Large intestine (tissue), 12 donors: ENCODE measurements around the gene TMEM44. TPM values are rescaled to one million over a fixed set of nuclear protein-coding genes. Genes with fewer than 3 reads are reported as not detected.
A peak's percentile ranks its signal among the peaks of the same experiment; 100 is the strongest.

Source experiments
- DNase-seq, 2 donors: peaks; one replicate each; pipeline versions ENCODE4 v3.0.0 to v3.0.0-alpha.2; 2013
- H3K27ac ChIP-seq: one replicate; pipeline ENCODE4 v1.5.1; 2013; ENCODE audit warnings: low read length
- H3K27me3 ChIP-seq: 2 replicates; pipeline ENCODE4 v1.6.1; 2013; ENCODE audit warnings: low read length; ENCODE audit not compliant: control insufficient read depth, insufficient read depth
- H3K36me3 ChIP-seq: 2 replicates; pipeline ENCODE4 v1.6.1; 2013; ENCODE audit warnings: low read length; ENCODE audit not compliant: control insufficient read depth, insufficient read depth
- H3K4me1 ChIP-seq: one replicate; pipeline ENCODE4 v1.6.1; 2013; ENCODE audit warnings: low read length; ENCODE audit not compliant: control insufficient read depth, insufficient read depth
- H3K4me3 ChIP-seq: one replicate; pipeline ENCODE4 v1.5.1; 2013; ENCODE audit warnings: low read length
- H3K9me3 ChIP-seq: one replicate; pipeline ENCODE4 v1.6.1; 2013; ENCODE audit warnings: mild to moderate bottlenecking, low read depth, low read length, moderate library complexity; ENCODE audit not compliant: control insufficient read depth
- WGBS: methylation state at CpG from one replicate; pipeline ENCODE4 v1.1.5; 2013; ENCODE audit warnings: low lambda C conversion rate; ENCODE audit not compliant: insufficient coverage; 5-methylcytosine and 5-hydroxymethylcytosine counted together
- long read RNA-seq, 11 donors: transcript quantifications; one replicate each; lab custom pipeline, GENCODE V29; 2026
- polyA plus RNA-seq: library from polyadenylated mRNA; unstranded; fragments of 120-200 nt; gene quantifications from one replicate; pipeline ENCODE4 v1.2.1, GENCODE V29; 2013

TMEM44 gene
- 18.5 TPM for polyA plus RNA-seq
- long read RNA-seq, donor 1: 0 reads
- long read RNA-seq, donor 2, partial matches to known transcripts: 0 of 3 reads
- long read RNA-seq, donor 2, other reads (novel, unspliced or antisense): 0 of 3 reads
- long read RNA-seq, donor 3: 0 reads
- long read RNA-seq, donor 4: 0 reads
- long read RNA-seq, donor 5, partial matches to known transcripts: 0 of 1 reads
- long read RNA-seq, donor 5, other reads (novel, unspliced or antisense): 0 of 1 reads
- long read RNA-seq, donor 6: 0 reads
- long read RNA-seq, donor 7, partial matches to known transcripts: 0 of 1 reads
- long read RNA-seq, donor 7, other reads (novel, unspliced or antisense): 0 of 1 reads
- long read RNA-seq, donor 8, partial matches to known transcripts: 5 of 7 reads
- long read RNA-seq, donor 8, other reads (novel, unspliced or antisense): 0 of 7 reads
- long read RNA-seq, donor 9, partial matches to known transcripts: 0 of 1 reads
- long read RNA-seq, donor 9, other reads (novel, unspliced or antisense): 0 of 1 reads
- long read RNA-seq, donor 10, partial matches to known transcripts: 0 of 1 reads
- long read RNA-seq, donor 10, other reads (novel, unspliced or antisense): 0 of 1 reads
- long read RNA-seq, donor 11, partial matches to known transcripts: 0 of 2 reads
- long read RNA-seq, donor 11, other reads (novel, unspliced or antisense): 0 of 2 reads

DNA sequence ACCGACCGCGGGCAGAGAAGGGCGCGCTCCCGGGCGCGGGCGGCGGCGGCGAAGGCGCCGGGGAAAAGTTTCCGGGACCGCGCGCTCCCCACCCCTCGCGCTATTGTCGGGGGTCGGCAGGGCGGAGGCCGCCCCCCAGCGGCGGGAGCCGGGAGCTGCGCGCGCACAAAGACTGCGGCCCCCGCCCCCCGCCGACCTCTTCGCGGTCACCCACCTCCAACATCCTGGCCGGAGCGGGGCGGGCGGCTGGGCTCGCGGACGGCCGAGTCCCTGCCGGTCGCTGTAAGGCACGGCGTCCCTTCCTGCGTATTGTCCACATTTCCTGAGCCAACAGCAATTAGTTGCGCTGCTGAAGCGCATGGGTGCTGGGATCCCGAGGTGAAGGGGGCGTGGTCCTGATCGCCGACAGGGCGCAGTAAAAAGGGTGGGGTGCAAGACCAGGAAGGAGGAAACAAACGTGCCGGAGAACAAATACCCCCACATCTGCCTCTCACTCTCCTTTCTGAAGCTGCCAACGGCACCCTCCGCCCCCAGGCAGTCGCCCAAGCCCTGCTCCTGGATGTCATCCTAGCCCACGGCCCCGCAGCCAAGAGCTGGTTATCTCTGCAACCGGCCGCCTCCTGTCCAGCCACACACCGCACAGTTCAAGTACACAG is at the start of gene TMEM44:
TSS of gene TMEM44 (minus strand) at position 71 of the 656 bp plus-strand sequence. CDS start 204 bp downstream, outside the sequence.
- Histone ChIP-seq H3K9me3 (peaks cover 5% of the 10 kb centered on the region), H3K4me1 (no peaks in the 10 kb centered on the region), H3K27me3 (no peaks in the 10 kb centered on the region), H3K36me3 (peaks cover 4% of the 10 kb centered on the region), H3K4me3 (peak within 1 kb of the TSS; percentile 84), H3K27ac (peak within 1 kb of the TSS; percentile 75)
- peak; percentile 80 to 92 for DNase-seq
- WGBS: no CpG with 5 or more reads among the region's 66 CpGs

DNA sequence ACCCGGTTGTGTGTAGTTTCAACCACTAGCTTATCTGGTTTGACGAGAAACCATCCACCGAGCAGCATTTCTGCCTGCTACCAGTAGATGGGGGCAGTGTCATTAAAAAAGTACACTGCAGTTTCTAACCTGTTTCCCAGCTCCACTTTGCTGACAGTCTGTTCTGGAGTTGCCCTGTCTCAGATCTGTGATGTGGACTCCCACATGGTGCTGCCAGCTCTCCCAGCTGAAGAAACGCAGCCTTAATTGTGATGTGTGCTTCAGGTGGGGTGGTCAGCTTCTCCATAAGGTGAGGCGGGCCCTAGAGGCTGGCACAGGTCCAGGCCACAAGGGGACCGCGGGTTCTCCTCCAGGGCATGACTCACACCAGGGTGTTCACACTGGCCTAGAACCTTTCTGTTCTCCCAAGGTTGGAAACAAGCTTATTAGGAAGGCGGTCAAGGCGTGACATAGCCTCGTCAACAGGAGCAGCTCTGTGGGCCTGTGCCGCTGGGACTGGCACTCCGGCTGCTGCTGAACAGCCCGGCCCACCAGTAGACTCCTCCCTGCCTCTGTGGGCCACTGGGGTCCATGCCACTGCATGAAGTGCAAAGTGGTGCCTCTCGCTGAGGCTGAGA is 49.6 kb upstream of the TMEM44 start:
- Histone ChIP-seq H3K4me3 (no peak overlapping the region), H3K36me3 (no peaks in the 10 kb centered on the region), H3K27me3 (peaks cover 36% of the 10 kb centered on the region), H3K9me3 (peaks cover 10% of the 10 kb centered on the region), H3K27ac (peak overlapping the region; percentile 36), H3K4me1 (peaks cover 17% of the 10 kb centered on the region)
- WGBS: no CpG with 5 or more reads among the region's 14 CpGs
- peak; percentile 79 to 88 for DNase-seq

DNA sequence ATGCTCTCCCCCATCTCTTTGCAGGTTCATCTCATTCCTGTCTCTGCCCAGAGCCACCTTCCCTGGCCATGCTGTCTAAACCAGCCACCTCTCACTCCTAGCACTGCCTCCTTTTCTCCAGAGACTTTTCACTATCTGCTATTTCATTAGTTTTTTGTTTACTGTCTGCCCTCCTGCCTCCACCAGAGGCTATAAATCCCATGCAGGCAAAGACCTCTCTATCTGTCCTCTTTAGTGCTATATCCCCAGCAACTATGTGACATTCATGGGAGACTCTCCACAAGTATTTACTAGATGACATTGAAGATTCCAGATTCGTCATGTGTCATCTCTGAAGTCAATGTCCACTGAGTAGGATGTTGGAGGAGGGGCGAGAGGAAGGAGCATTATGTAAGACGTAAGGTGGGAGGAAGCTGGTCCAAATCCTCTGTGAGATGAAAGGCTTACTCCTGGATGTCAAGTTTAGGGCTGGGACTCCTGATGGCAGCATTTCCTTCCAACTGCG is 49.0 kb upstream of the TMEM44 start:
- Histone ChIP-seq H3K9me3 (peaks cover 9% of the 10 kb centered on the region), H3K4me1 (peaks cover 14% of the 10 kb centered on the region), H3K27ac (peak overlapping the region; percentile 36), H3K4me3 (no peak overlapping the region), H3K27me3 (peaks cover 31% of the 10 kb centered on the region), H3K36me3 (no peaks in the 10 kb centered on the region)
- no CpG with 5 or more reads among the region's 4 CpGs for WGBS
- no peak for DNase-seq

DNA sequence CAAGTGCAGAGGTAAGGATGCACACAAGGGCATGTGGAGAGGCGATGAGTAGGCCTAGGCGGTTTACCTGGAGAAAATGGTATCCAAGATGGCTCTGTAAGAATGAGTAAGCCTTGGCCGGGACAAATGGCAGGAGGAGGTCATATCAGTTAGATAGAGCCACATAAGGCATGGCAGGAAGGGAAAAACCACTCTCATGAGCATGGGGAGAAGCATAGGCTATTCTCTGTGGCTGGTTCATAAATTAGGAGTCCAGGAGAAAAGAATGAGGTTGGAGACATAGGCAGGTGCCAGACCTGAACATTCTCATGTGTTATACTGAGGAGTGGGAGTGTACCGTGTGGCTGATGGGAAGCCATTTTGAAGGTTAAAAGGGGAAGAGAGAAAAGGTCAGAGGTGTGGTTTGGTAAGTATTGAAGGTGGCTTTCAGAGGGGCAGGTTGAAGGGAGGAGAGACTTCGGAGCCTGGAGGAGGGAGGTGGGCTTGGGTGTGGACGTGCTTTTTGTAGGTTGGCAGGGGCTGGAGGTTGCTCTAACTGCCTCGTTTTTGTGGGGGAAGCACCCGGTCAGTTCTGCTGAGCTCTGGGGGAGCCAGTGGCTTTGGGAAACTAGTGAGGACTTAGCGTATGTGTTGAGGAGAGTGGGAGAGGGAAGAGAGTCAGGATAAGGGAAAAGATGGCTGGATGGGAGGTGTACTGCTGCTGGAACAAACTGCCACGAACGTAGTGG is 47.8 kb upstream of the TMEM44 start:
- Histone ChIP-seq H3K4me3 (no peak overlapping the region), H3K27ac (no peak overlapping the region), H3K36me3 (no peaks in the 10 kb centered on the region), H3K9me3 (peaks cover 4% of the 10 kb centered on the region), H3K27me3 (peaks cover 20% of the 10 kb centered on the region), H3K4me1 (peaks cover 10% of the 10 kb centered on the region)
- no peak for DNase-seq
- 92% methylated on average over 3 of the region's 11 CpGs for WGBS

DNA sequence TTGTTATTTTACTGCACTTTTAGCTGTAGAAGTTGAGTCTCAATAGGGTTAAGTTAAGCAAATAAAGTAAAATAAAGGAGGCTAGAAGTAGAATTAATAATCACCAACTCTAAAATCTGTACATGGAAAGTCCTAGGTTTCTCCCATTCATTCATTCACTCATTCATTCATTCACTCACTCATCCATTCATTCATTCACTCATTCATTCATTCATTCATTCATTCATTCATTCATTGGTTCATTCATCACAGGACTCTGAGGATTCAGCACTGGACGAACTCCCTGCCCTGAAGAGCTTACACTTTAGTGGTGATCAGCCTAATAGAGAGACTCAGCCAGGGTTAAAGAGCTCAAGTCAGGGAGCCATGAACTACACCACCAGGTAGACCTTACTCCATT is 43.3 kb upstream of the TMEM44 start:
- Histone ChIP-seq H3K9me3 (no peaks in the 10 kb centered on the region), H3K4me1 (peaks cover 2% of the 10 kb centered on the region), H3K4me3 (no peak overlapping the region), H3K27me3 (peaks cover 9% of the 10 kb centered on the region), H3K27ac (no peak overlapping the region), H3K36me3 (no peaks in the 10 kb centered on the region)
- WGBS: no CpG with 5 or more reads among the region's 1 CpG
- DNase-seq: no peak

DNA sequence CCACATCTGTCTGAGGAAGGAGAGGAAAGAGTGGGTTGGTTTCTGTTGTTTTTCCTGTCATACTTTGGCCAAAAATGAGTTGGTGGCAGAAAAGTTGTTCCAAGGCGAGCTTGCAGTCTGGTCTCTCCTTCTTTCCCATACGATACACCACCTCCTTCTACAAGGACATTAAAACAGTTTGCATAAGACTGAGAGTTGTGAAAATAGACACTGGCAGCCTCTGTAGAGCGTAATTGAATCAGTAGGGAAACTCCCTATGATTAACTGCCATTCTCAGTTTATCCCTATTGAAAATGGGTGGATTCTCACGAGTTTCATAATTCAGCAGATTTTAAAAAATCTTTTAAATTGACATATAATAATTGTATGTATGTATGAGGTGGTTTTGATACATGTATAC is 42.5 kb upstream of the TMEM44 start:
- no peak for DNase-seq
- H3K27ac ChIP-seq: no peak overlapping the region
- H3K4me1 ChIP-seq: peaks cover 9% of the 10 kb centered on the region
- no peak overlapping the region for H3K4me3 ChIP-seq
- H3K27me3 ChIP-seq: peaks cover 9% of the 10 kb centered on the region
- WGBS: 0% methylated on average over 1 of the region's 4 CpGs
- no peaks in the 10 kb centered on the region for H3K36me3 ChIP-seq
- H3K9me3 ChIP-seq: no peaks in the 10 kb centered on the region

DNA sequence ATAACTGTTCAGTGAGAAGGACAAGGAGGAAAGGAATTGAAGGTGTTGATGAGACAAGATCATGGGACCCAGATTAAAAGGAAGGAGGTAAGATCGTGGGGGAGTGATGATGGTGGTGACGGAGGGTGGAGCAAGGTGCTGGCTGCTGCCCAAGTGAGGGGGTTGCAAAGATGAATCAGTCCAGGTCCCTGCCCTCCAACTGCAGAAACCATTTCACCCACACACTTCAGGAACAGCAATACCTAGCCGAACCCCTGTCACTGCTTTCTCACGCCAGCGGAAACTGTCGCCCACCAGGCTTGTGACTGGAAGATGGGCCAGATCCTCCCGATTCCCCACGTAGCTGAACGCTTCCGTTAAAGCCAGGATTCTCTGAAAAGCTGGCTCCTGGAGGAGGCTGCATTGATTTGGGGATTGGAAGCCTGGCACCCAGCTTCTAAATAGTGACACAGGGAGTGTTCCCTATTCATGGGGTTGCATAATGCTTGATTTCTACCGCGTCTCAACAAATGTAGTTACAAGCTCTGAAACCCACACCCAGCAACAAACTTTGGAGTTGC is 41.9 kb upstream of the TMEM44 start:
- Histone ChIP-seq H3K9me3 (no peaks in the 10 kb centered on the region), H3K36me3 (no peaks in the 10 kb centered on the region), H3K4me1 (peaks cover 11% of the 10 kb centered on the region), H3K27ac (no peak overlapping the region), H3K4me3 (no peak overlapping the region), H3K27me3 (peaks cover 9% of the 10 kb centered on the region)
- WGBS: 70% methylated on average over 2 of the region's 12 CpGs
- no peak for DNase-seq

- Histone ChIP-seq H3K27me3 (peaks cover 9% of the 10 kb centered on the region), H3K27ac (no peak overlapping the region), H3K9me3 (no peaks in the 10 kb centered on the region), H3K4me1 (peaks cover 11% of the 10 kb centered on the region), H3K4me3 (no peak overlapping the region), H3K36me3 (peaks cover 8% of the 10 kb centered on the region)
- no CpG with 5 or more reads among the region's 3 CpGs for WGBS
- no peak for DNase-seq
These were observed 40.5 kb upstream of the TMEM44 start for GRCh38 chr3:194673761-194674160.

GRCh38 chr3:194672876-194673275 is 39.7 kb upstream of the TMEM44 start:
- H3K4me3 ChIP-seq: peak overlapping the region; percentile 81

More at GRCh38 chr3:194672876-194673275, 39.7 kb upstream of the TMEM44 start:
- WGBS: no CpG with 5 or more reads among the region's 5 CpGs
- DNase-seq: no peak
- peak overlapping the region; percentile 93 for H3K27ac ChIP-seq
- no peaks in the 10 kb centered on the region for H3K9me3 ChIP-seq
- H3K4me1 ChIP-seq: peaks cover 11% of the 10 kb centered on the region
- H3K36me3 ChIP-seq: peaks cover 11% of the 10 kb centered on the region
- peaks cover 9% of the 10 kb centered on the region for H3K27me3 ChIP-seq
